H1 (cell line): Measurements from ENCODE around the gene GCSH. TPM values are rescaled to one million over a fixed set of nuclear protein-coding genes. Genes with fewer than 3 reads are reported as not detected.

Experiments
- FOSL1 ChIP-seq: IDR thresholded peaks from 2 replicates; pipeline ENCODE4 v1.6.1; 2011; ENCODE audit warnings: mild to moderate bottlenecking, low read depth, low read length, moderate library complexity; ENCODE audit not compliant: insufficient read depth
- NRF1 ChIP-seq: IDR thresholded peaks from 2 replicates; pipeline ENCODE4 v1.6.1; 2011; ENCODE audit warnings: mild to moderate bottlenecking, low read depth, low read length, improper control_type of control experiment
- SRF ChIP-seq: IDR thresholded peaks from 2 replicates; pipeline ENCODE4 v1.6.1; 2011; ENCODE audit warnings: mild to moderate bottlenecking, low read depth, low read length, moderate library complexity
- TEAD4 ChIP-seq: IDR thresholded peaks from 2 replicates; pipeline ENCODE4 v1.6.1; 2012; ENCODE audit warnings: low read depth, low read length, inconsistent platforms, mixed read lengths
- polyA plus RNA-seq, 7 experiments: library from polyadenylated mRNA; depleted of rRNA in 3 of 7; stranded (reverse) in 5 of 7; unstranded in 2 of 7; fragments of >200 nt in 5 of 7; fragments of 200-250 nt in 2 of 7; gene quantifications; 1 replicate in 5 of 7; 2 replicates in 1 of 7; 4 replicates in 1 of 7; pipeline versions ENCODE4 v1.2.1 to v1.2.3, GENCODE V29; 2011 to 2013; ENCODE audit warnings: missing spikeins in 2 of 7, mixed read lengths in 2 of 7
- total RNA-seq: library from RNA; stranded (reverse); fragmentation: NEBNext Ultra II Directional; extraction: Animal tissue kit (Norgen Biotek cat#: 25700); gene quantifications from 2 replicates; pipeline ENCODE4 v1.2.1, GENCODE V29; 2021
- TF ChIP-seq, protein P1 (sequence below): IDR thresholded peaks from 2 replicates; pipeline ENCODE4 v1.6.1; 2012; ENCODE audit warnings: inconsistent platforms
- TF ChIP-seq, protein P2 (sequence below): fragments of 300-600 bp; sonication (generic); IDR thresholded peaks from 2 replicates; pipeline ENCODE4 v1.7.1; 2012; ENCODE audit warnings: low read length, moderate library complexity, mild to moderate bottlenecking, inconsistent platforms; ENCODE audit not compliant: insufficient replicate concordance

The GCSH gene
- total and polyA plus RNA-seq, 2 of the 8 experiments (the other 6 are each of a cell fraction or from before 2014, with no cell fraction given), result 28.2 to 108 TPM

DNA sequence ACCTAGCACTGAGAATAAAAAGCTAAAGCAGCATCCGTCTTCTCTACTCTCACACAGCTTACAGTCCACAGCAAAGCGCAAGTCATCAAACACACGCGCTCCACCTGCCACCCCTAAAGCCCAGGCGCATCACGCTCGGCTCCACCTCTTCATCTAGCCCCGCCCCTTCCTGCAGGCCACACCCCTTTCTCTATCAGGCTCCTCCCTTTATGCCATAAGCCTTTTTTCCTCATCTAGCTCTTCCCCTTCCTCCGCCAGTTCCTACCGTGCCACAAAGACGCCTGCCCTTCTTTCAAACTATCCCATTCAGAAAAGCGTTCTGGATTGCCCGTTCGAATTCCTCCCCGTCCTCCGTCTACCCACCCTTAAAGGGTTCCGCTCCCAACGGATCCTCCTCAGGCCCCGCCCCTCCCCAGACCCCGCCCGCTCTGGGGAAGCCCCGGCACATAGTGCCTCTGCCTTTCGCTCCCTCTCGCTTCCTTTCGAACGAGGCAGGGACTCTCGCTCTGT, 19.6 kb downstream of the GCSH start (continued):
- no peak for TF ChIP-seq FOSL1
- TF ChIP-seq NRF1, result 0 out of 2 replicates have a peak, but pooled peaks have one; percentile 6
- TF ChIP-seq SRF, result 0 out of 2 replicates have a peak, but pooled peaks have one; percentile 3
- TF ChIP-seq, protein P1, sequence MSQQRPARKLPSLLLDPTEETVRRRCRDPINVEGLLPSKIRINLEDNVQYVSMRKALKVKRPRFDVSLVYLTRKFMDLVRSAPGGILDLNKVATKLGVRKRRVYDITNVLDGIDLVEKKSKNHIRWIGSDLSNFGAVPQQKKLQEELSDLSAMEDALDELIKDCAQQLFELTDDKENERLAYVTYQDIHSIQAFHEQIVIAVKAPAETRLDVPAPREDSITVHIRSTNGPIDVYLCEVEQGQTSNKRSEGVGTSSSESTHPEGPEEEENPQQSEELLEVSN, result peak; percentile 56; the same call in 1 of the 2 replicates
- TF ChIP-seq, protein P2, sequence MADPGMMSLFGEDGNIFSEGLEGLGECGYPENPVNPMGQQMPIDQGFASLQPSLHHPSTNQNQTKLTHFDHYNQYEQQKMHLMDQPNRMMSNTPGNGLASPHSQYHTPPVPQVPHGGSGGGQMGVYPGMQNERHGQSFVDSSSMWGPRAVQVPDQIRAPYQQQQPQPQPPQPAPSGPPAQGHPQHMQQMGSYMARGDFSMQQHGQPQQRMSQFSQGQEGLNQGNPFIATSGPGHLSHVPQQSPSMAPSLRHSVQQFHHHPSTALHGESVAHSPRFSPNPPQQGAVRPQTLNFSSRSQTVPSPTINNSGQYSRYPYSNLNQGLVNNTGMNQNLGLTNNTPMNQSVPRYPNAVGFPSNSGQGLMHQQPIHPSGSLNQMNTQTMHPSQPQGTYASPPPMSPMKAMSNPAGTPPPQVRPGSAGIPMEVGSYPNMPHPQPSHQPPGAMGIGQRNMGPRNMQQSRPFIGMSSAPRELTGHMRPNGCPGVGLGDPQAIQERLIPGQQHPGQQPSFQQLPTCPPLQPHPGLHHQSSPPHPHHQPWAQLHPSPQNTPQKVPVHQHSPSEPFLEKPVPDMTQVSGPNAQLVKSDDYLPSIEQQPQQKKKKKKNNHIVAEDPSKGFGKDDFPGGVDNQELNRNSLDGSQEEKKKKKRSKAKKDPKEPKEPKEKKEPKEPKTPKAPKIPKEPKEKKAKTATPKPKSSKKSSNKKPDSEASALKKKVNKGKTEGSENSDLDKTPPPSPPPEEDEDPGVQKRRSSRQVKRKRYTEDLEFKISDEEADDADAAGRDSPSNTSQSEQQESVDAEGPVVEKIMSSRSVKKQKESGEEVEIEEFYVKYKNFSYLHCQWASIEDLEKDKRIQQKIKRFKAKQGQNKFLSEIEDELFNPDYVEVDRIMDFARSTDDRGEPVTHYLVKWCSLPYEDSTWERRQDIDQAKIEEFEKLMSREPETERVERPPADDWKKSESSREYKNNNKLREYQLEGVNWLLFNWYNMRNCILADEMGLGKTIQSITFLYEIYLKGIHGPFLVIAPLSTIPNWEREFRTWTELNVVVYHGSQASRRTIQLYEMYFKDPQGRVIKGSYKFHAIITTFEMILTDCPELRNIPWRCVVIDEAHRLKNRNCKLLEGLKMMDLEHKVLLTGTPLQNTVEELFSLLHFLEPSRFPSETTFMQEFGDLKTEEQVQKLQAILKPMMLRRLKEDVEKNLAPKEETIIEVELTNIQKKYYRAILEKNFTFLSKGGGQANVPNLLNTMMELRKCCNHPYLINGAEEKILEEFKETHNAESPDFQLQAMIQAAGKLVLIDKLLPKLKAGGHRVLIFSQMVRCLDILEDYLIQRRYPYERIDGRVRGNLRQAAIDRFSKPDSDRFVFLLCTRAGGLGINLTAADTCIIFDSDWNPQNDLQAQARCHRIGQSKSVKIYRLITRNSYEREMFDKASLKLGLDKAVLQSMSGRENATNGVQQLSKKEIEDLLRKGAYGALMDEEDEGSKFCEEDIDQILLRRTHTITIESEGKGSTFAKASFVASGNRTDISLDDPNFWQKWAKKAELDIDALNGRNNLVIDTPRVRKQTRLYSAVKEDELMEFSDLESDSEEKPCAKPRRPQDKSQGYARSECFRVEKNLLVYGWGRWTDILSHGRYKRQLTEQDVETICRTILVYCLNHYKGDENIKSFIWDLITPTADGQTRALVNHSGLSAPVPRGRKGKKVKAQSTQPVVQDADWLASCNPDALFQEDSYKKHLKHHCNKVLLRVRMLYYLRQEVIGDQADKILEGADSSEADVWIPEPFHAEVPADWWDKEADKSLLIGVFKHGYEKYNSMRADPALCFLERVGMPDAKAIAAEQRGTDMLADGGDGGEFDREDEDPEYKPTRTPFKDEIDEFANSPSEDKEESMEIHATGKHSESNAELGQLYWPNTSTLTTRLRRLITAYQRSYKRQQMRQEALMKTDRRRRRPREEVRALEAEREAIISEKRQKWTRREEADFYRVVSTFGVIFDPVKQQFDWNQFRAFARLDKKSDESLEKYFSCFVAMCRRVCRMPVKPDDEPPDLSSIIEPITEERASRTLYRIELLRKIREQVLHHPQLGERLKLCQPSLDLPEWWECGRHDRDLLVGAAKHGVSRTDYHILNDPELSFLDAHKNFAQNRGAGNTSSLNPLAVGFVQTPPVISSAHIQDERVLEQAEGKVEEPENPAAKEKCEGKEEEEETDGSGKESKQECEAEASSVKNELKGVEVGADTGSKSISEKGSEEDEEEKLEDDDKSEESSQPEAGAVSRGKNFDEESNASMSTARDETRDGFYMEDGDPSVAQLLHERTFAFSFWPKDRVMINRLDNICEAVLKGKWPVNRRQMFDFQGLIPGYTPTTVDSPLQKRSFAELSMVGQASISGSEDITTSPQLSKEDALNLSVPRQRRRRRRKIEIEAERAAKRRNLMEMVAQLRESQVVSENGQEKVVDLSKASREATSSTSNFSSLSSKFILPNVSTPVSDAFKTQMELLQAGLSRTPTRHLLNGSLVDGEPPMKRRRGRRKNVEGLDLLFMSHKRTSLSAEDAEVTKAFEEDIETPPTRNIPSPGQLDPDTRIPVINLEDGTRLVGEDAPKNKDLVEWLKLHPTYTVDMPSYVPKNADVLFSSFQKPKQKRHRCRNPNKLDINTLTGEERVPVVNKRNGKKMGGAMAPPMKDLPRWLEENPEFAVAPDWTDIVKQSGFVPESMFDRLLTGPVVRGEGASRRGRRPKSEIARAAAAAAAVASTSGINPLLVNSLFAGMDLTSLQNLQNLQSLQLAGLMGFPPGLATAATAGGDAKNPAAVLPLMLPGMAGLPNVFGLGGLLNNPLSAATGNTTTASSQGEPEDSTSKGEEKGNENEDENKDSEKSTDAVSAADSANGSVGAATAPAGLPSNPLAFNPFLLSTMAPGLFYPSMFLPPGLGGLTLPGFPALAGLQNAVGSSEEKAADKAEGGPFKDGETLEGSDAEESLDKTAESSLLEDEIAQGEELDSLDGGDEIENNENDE, result no peak
- TF ChIP-seq TEAD4, result no peak
